Esophagus (tissue), 2 donors: ENCODE results near the gene TWNK. TPM values are rescaled to one million over a fixed set of nuclear protein-coding genes. Genes with fewer than 3 reads are reported as not detected.
"Not testable (repeated sequence)": the region's sequence is repeated elsewhere in the genome, so short reads cannot be mapped to it uniquely, and the experiment has no call there.

Experiments used
- H3K27ac ChIP-seq, 2 donors: one replicate each; pipeline ENCODE4 v1.5.1; 2013; ENCODE audit warnings: low read depth in 2 of 2, mild to moderate bottlenecking in 2 of 2, inconsistent platforms in 1 of 2, low read length in 1 of 2, moderate library complexity in 1 of 2
- H3K27me3 ChIP-seq, 2 donors: one replicate each; pipeline ENCODE4 v1.6.1; 2013; ENCODE audit warnings: low read length in 2 of 2, control low read depth in 1 of 2, mild to moderate bottlenecking in 1 of 2; ENCODE audit not compliant: insufficient read depth in 2 of 2, control insufficient read depth in 1 of 2
- H3K36me3 ChIP-seq, 2 donors: one replicate each; pipeline ENCODE4 v1.6.1; 2013; ENCODE audit warnings: low read length in 1 of 2; ENCODE audit not compliant: control insufficient read depth in 2 of 2, insufficient read depth in 2 of 2
- H3K4me1 ChIP-seq, 2 donors: one replicate each; pipeline ENCODE4 v1.6.1; 2013; ENCODE audit warnings: low read length in 1 of 2; ENCODE audit not compliant: control insufficient read depth in 2 of 2, insufficient read depth in 2 of 2
- H3K4me3 ChIP-seq, 2 donors: one replicate each; pipeline ENCODE4 v1.5.1; 2013; ENCODE audit warnings: low read length in 2 of 2, mild to moderate bottlenecking in 2 of 2, low read depth in 1 of 2, moderate library complexity in 1 of 2
- H3K9me3 ChIP-seq, 2 donors: one replicate each; pipeline ENCODE4 v1.6.1; 2013; ENCODE audit warnings: mild to moderate bottlenecking in 2 of 2, low read depth in 1 of 2, low read length in 1 of 2, moderate library complexity in 1 of 2; ENCODE audit not compliant: control insufficient read depth in 2 of 2, insufficient read depth in 1 of 2
- WGBS, 2 donors: extraction: QIAGEN DNeasy Blood & Tissue Kit; methylation state at CpG; one replicate each; pipeline ENCODE4 v1.1.7; 2013; 5-methylcytosine and 5-hydroxymethylcytosine counted together
- polyA plus RNA-seq, 2 donors: library from polyadenylated mRNA; stranded (reverse); fragments of 200-250 nt; gene quantifications; one replicate each; pipeline ENCODE4 v1.2.3, GENCODE V29; 2013
- donor health status: healthy with polysubstance abuse.
- donor health status: Bipolar disorder and iron deficiency.

TWNK gene
- polyA plus RNA-seq, 2 donors: 3.6 to 7.1 TPM

GRCh38 chr10:100972115-100972903 is 15.0 kb upstream of the TWNK start:
- Histone ChIP-seq H3K9me3 (no peaks in the 10 kb centered on the region), H3K27me3 (no peaks in the 10 kb centered on the region), H3K36me3 (no peaks in the 10 kb centered on the region), H3K27ac (no peak overlapping the region), H3K4me3 (no peak overlapping the region), H3K4me1 (peaks cover 2 to 7% of the 10 kb centered on the region in 2 donors)
- WGBS, 2 donors: 71 to 77% methylated on average over 13 of the region's 13 CpGs

GRCh38 chr10:100972904-100973535 is 14.3 kb upstream of the TWNK start:
- no peak overlapping the region for H3K27ac ChIP-seq
- WGBS, 2 donors: 93 to 94% methylated on average over 6 of the region's 6 CpGs
- no peak overlapping the region for H3K4me3 ChIP-seq
- H3K27me3 ChIP-seq: no peaks in the 10 kb centered on the region
- peaks cover 3 to 7% of the 10 kb centered on the region in 2 donors for H3K4me1 ChIP-seq
- peaks cover 0 to 2% of the 10 kb centered on the region in 2 donors for H3K36me3 ChIP-seq
- H3K9me3 ChIP-seq: no peaks in the 10 kb centered on the region

- 84% methylated on average over 8 of the region's 8 CpGs for WGBS, 2 donors
- H3K9me3 ChIP-seq, H3K27me3 ChIP-seq, H3K36me3 ChIP-seq, H3K4me3 ChIP-seq, H3K27ac ChIP-seq, H3K4me1 ChIP-seq: not testable (repeated sequence)
Measured at GRCh38 chr10:100975397-100975796, 11.9 kb upstream of the TWNK start.

GRCh38 chr10:100976906-100977305 is 10.4 kb upstream of the TWNK start:
- H3K27ac ChIP-seq: no peak overlapping the region
- peaks cover 5 to 13% of the 10 kb centered on the region in 2 donors for H3K36me3 ChIP-seq
- H3K9me3 ChIP-seq: no peaks in the 10 kb centered on the region
- no peaks in the 10 kb centered on the region for H3K27me3 ChIP-seq
- 65 to 68% methylated on average over 3 of the region's 3 CpGs for WGBS, 2 donors
- peaks cover 2 to 3% of the 10 kb centered on the region in 2 donors for H3K4me1 ChIP-seq
- no peak overlapping the region for H3K4me3 ChIP-seq

GRCh38 chr10:100977436-100977835 is 9.9 kb upstream of the TWNK start:
- WGBS, 2 donors: 81 to 85% methylated on average over 6 of the region's 6 CpGs
- H3K27me3 ChIP-seq: no peaks in the 10 kb centered on the region
- H3K4me3 ChIP-seq: no peak overlapping the region
- H3K4me1 ChIP-seq: peaks cover 2 to 3% of the 10 kb centered on the region in 2 donors
- peaks cover 5 to 13% of the 10 kb centered on the region in 2 donors for H3K36me3 ChIP-seq
- no peaks in the 10 kb centered on the region for H3K9me3 ChIP-seq
- no peak overlapping the region for H3K27ac ChIP-seq

- peaks cover 6 to 18% of the 10 kb centered on the region in 2 donors for H3K36me3 ChIP-seq
- 89 to 94% methylated on average over 13 of the region's 13 CpGs for WGBS, 2 donors
Measured at GRCh38 chr10:100978121-100978900, 9.0 kb upstream of the TWNK start.

GRCh38 chr10:100978901-100979195 is 8.5 kb upstream of the TWNK start:
- no peaks in the 10 kb centered on the region for H3K27me3 ChIP-seq
- H3K36me3 ChIP-seq: peaks cover 11 to 21% of the 10 kb centered on the region in 2 donors
- H3K4me1 ChIP-seq: peaks cover 2 to 3% of the 10 kb centered on the region in 2 donors
- 83% methylated on average over 10 of the region's 10 CpGs for WGBS, 2 donors
- H3K4me3 ChIP-seq: no peak overlapping the region
- no peak overlapping the region for H3K27ac ChIP-seq
- H3K9me3 ChIP-seq: no peaks in the 10 kb centered on the region

More at GRCh38 chr10:100978121-100978900, 9.0 kb upstream of the TWNK start:
- H3K27ac ChIP-seq: no peak overlapping the region
- H3K27me3 ChIP-seq: no peaks in the 10 kb centered on the region
- H3K4me1 ChIP-seq: peaks cover 2 to 3% of the 10 kb centered on the region in 2 donors
- no peaks in the 10 kb centered on the region for H3K9me3 ChIP-seq
- no peak overlapping the region for H3K4me3 ChIP-seq

GRCh38 chr10:100979791-100980272 is 7.5 kb upstream of the TWNK start:
- WGBS, 2 donors: 92 to 97% methylated on average over 15 to 16 of the region's 16 CpGs
- H3K27me3 ChIP-seq: no peaks in the 10 kb centered on the region
- no peak overlapping the region for H3K4me3 ChIP-seq
- no peaks in the 10 kb centered on the region for H3K9me3 ChIP-seq
- peaks cover 2 to 3% of the 10 kb centered on the region in 2 donors for H3K4me1 ChIP-seq
- peaks cover 11 to 21% of the 10 kb centered on the region in 2 donors for H3K36me3 ChIP-seq
- H3K27ac ChIP-seq: no peak overlapping the region

GRCh38 chr10:100980311-100980710 is 7.0 kb upstream of the TWNK start:
- H3K4me3 ChIP-seq: no peak overlapping the region
- WGBS, 2 donors: 81 to 89% methylated on average over 2 of the region's 2 CpGs
- no peak overlapping the region for H3K27ac ChIP-seq
- H3K4me1 ChIP-seq: peaks cover 2 to 3% of the 10 kb centered on the region in 2 donors
- no peaks in the 10 kb centered on the region for H3K9me3 ChIP-seq
- H3K27me3 ChIP-seq: no peaks in the 10 kb centered on the region
- H3K36me3 ChIP-seq: peaks cover 11 to 21% of the 10 kb centered on the region in 2 donors
